SK-N-SH treated with all-trans-retinoic acid at 6 μM for 48 hours (cell line): ENCODE results near the gene AKT1.
A peak's percentile ranks its signal among the peaks of the same experiment; 100 is the strongest.

Experiments
- ATAC-seq: fragments of 200-7000 bp; cut with Tn5 transposase; 3 replicates; pipeline ENCODE4 v1.9.1; 2020; ENCODE audit warnings: mild to moderate bottlenecking, moderate library complexity
- ARNTL ChIP-seq: fragments of 450-650 bp; formaldehyde crosslinking; IDR thresholded peaks from 2 replicates; pipeline ENCODE4 v1.5.0; 2020; ENCODE audit warnings: low read depth, mild to moderate bottlenecking, moderate library complexity, borderline replicate concordance
- BACH2 ChIP-seq: fragments of 250-450 bp; sonication (Bioruptor Pico); IDR thresholded peaks from 2 replicates; pipeline ENCODE4 v1.9.0; 2021; ENCODE audit warnings: mild to moderate bottlenecking, borderline replicate concordance
- CSDC2 ChIP-seq: fragments of 250-450 bp; sonication (Bioruptor Pico); IDR thresholded peaks from 2 replicates; pipeline ENCODE4 v1.5.0; 2020; ENCODE audit warnings: mild to moderate bottlenecking, moderate library complexity
- GLIS3 ChIP-seq: fragments of 250-450 bp; sonication (Bioruptor Pico); IDR thresholded peaks from 2 replicates; pipeline ENCODE4 v1.5.0; 2020; ENCODE audit warnings: mild to moderate bottlenecking, moderate library complexity
- ISL1 ChIP-seq: fragments of 250-450 bp; sonication (Bioruptor Pico); IDR thresholded peaks from 2 replicates; pipeline ENCODE4 v2.1.2; 2022; ENCODE audit warnings: mild to moderate bottlenecking, moderate library complexity
- OSR1 ChIP-seq: fragments of 250-450 bp; sonication (Bioruptor Pico); IDR thresholded peaks from 2 replicates; pipeline ENCODE4 v1.8.0; 2022; ENCODE audit warnings: moderate library complexity, mild to moderate bottlenecking, inconsistent platforms
- PPARA ChIP-seq: fragments of 250-450 bp; sonication (Bioruptor Pico); IDR thresholded peaks from 2 replicates; pipeline ENCODE4 v1.5.0; 2020; ENCODE audit warnings: mild to moderate bottlenecking, borderline replicate concordance
- RARB ChIP-seq: fragments of 250-450 bp; sonication (Bioruptor Pico); IDR thresholded peaks from 2 replicates; pipeline ENCODE4 v1.8.0; 2021; ENCODE audit warnings: mild to moderate bottlenecking, moderate library complexity
- SNAI2 ChIP-seq: fragments of 250-450 bp; sonication (Bioruptor Pico); IDR thresholded peaks from 2 replicates; pipeline ENCODE4 v1.5.0; 2020; ENCODE audit warnings: mild to moderate bottlenecking, moderate library complexity
- TOX ChIP-seq: fragments of 250-450 bp; sonication (Bioruptor Pico); IDR thresholded peaks from 2 replicates; pipeline ENCODE4 v1.8.0; 2021; ENCODE audit warnings: mild to moderate bottlenecking, moderate library complexity, borderline replicate concordance
- ZC3H10 ChIP-seq: fragments of 250-450 bp; sonication (Bioruptor Pico); IDR thresholded peaks from 2 replicates; pipeline ENCODE4 v1.5.1; 2021; ENCODE audit warnings: mild to moderate bottlenecking, moderate library complexity
- ZFP3 ChIP-seq: fragments of 250-450 bp; sonication (Bioruptor Pico); IDR thresholded peaks from 2 replicates; pipeline ENCODE4 v1.5.0; 2020; ENCODE audit warnings: mild to moderate bottlenecking, moderate library complexity
- ZFP30 ChIP-seq: fragments of 450-650 bp; formaldehyde crosslinking; IDR thresholded peaks from 2 replicates; pipeline ENCODE4 v1.5.0; 2022; ENCODE audit warnings: mild to moderate bottlenecking, moderate library complexity
- ZNF565 ChIP-seq: fragments of 450-650 bp; formaldehyde crosslinking; conservative IDR thresholded peaks from 2 replicates; pipeline ENCODE4 v1.5.0; 2020; ENCODE audit warnings: low read depth, mild to moderate bottlenecking, moderate library complexity
- ZNF70 ChIP-seq: fragments of 450-650 bp; formaldehyde crosslinking; IDR thresholded peaks from 2 replicates; pipeline ENCODE4 v1.5.0; 2020; ENCODE audit warnings: mild to moderate bottlenecking, moderate library complexity
- TF ChIP-seq, protein P1 (sequence below): fragments of 250-450 bp; sonication (Bioruptor Pico); IDR thresholded peaks from 2 replicates; pipeline ENCODE4 v1.5.1; 2021; ENCODE audit warnings: mild to moderate bottlenecking, moderate library complexity
- TF ChIP-seq, protein P2 (sequence below): fragments of 250-450 bp; sonication (Bioruptor Pico); IDR thresholded peaks from 2 replicates; pipeline ENCODE4 v1.8.0; 2020; ENCODE audit warnings: mild to moderate bottlenecking, moderate library complexity, borderline replicate concordance
- TF ChIP-seq, protein P3 (sequence below): fragments of 250-450 bp; sonication (Bioruptor Pico); IDR thresholded peaks from 2 replicates; pipeline ENCODE4 v1.5.0; 2020; ENCODE audit warnings: mild to moderate bottlenecking, moderate library complexity
- TF ChIP-seq, protein P4 (sequence below): fragments of 250-450 bp; sonication (Bioruptor Pico); IDR thresholded peaks from 2 replicates; pipeline ENCODE4 v1.8.0; 2021; ENCODE audit warnings: low read depth, mild to moderate bottlenecking, moderate library complexity, borderline replicate concordance

AKT1 gene

DNA sequence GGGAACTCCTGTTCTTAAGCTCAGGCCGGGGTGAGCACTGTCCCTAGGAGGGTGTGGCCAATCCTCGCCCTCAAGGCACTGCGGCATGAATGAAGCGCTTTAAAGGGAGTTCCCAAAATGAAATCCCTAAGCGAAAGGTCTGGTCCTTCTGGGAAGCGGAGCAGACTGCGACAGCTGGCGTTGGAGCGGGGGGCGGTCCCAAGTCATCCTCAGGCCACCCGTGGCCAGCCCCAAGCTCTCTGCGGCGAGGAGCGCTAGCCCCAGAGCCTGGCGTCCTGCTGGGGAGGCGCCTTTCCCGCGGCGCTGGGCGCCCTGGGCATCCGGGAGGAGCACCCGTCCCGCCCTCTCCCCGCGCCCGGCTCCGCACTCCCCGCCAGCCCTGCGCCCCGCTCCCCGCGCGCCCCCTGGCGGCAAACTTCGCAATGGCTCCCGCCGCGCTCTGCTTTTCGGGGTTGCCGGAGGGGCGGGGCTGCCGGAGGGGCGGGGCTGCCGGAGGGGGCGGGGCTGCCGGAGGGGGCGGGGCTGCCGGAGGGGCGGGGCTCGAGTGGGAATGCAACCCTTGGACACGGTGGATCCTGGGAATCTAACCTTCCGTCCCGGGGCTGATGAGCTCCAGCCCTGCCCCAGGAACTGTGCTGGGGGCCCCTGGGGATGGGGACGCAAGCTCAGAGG, 30.8 kb upstream of the AKT1 start:
- TF ChIP-seq OSR1 (CRISPR knock-in tag): no peak
- TF ChIP-seq TOX (CRISPR knock-in tag): no peak
- no peak for TF ChIP-seq GLIS3 (CRISPR knock-in tag)
- TF ChIP-seq ARNTL (CRISPR knock-in tag): no peak
- no peak for TF ChIP-seq ZFP3 (CRISPR knock-in tag)
- TF ChIP-seq PPARA (CRISPR knock-in tag): no peak
- TF ChIP-seq SNAI2 (CRISPR knock-in tag): no peak
- TF ChIP-seq BACH2: no peak
- TF ChIP-seq CSDC2: no peak
- TF ChIP-seq, protein P1, sequence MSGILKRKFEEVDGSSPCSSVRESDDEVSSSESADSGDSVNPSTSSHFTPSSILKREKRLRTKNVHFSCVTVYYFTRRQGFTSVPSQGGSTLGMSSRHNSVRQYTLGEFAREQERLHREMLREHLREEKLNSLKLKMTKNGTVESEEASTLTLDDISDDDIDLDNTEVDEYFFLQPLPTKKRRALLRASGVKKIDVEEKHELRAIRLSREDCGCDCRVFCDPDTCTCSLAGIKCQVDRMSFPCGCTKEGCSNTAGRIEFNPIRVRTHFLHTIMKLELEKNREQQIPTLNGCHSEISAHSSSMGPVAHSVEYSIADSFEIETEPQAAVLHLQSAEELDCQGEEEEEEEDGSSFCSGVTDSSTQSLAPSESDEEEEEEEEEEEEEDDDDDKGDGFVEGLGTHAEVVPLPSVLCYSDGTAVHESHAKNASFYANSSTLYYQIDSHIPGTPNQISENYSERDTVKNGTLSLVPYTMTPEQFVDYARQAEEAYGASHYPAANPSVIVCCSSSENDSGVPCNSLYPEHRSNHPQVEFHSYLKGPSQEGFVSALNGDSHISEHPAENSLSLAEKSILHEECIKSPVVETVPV (CRISPR knock-in tag): no peak
- TF ChIP-seq, all 23 proteins: peak for 0

DNA sequence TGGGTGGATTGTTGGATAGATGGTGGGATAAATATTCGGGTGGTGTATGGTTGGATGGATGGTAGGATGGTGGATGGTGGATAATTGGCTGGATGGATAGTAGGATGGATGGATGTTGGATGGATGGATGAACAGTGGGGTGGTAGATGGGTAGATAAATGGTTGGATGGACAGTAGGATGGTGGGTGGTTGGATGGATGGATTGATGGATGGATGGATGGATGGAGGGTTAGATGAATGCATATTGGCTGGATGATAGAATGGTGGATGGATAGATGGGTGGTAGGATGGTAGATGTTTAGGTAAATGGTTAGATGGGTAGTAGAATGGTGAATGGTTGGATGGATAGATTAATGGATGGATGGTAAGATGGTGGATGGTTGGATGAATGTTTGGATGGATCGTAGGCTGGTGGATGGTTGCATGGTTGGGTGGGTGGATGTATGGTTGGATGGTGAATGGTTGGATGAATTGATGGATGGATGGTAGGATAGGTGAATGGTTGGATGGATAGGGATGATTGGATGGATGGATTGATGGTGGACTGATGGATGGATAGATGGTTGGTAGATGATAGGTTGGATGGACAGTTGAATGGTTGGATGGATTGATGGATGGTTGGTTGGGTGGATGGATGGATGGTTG, 28.9 kb upstream of the AKT1 start:
- TF ChIP-seq, protein P2, sequence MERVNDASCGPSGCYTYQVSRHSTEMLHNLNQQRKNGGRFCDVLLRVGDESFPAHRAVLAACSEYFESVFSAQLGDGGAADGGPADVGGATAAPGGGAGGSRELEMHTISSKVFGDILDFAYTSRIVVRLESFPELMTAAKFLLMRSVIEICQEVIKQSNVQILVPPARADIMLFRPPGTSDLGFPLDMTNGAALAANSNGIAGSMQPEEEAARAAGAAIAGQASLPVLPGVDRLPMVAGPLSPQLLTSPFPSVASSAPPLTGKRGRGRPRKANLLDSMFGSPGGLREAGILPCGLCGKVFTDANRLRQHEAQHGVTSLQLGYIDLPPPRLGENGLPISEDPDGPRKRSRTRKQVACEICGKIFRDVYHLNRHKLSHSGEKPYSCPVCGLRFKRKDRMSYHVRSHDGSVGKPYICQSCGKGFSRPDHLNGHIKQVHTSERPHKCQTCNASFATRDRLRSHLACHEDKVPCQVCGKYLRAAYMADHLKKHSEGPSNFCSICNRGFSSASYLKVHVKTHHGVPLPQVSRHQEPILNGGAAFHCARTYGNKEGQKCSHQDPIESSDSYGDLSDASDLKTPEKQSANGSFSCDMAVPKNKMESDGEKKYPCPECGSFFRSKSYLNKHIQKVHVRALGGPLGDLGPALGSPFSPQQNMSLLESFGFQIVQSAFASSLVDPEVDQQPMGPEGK: no peak
- TF ChIP-seq ZC3H10 (CRISPR knock-in tag) (no peak), ZNF70 (CRISPR knock-in tag) (no peak)
- TF ChIP-seq, all 23 proteins: peak for 0
- ATAC-seq: no peak

More for the DNA sequence above, 30.8 kb upstream of the AKT1 start:
- peak; percentile 86 for ATAC-seq

DNA sequence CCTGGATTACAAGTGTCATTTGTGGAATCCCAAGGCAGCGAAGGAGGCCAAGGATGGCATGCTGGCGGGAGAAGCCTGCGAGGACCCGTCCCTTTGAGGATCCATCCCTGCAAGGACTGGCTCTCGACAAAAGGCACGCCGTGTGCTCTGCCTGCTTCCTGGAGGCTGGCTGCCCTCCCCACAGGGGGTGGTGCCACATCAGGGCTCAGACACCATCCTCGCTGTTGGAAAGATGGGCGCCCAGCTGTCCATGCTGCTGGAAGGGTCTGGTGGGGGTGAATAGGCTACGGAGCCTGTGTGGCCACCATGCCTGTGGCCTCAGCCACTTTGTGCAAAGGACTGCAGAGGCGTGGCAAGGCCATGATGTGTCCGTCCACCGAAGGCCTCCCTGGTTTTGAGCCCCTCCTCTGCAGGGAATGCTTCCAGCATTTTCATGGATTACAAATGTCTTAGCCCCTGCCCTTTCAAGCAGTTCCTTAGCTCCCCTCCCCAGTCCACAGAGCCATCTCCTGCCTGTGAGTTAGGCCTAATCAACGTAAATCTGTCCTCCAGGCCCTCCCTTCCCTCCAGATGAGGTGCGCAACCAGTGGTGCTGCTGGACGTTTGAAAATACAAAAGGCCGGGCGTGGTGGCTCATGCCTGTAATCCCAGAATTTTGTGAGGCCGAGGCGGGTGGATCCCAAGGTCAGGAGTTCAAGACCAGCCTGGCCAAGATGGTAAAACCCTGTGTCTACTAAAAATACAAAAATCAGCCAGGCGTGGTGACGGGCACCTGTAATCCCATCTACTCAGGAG, 27.5 kb upstream of the AKT1 start:
- ATAC-seq: no peak

DNA sequence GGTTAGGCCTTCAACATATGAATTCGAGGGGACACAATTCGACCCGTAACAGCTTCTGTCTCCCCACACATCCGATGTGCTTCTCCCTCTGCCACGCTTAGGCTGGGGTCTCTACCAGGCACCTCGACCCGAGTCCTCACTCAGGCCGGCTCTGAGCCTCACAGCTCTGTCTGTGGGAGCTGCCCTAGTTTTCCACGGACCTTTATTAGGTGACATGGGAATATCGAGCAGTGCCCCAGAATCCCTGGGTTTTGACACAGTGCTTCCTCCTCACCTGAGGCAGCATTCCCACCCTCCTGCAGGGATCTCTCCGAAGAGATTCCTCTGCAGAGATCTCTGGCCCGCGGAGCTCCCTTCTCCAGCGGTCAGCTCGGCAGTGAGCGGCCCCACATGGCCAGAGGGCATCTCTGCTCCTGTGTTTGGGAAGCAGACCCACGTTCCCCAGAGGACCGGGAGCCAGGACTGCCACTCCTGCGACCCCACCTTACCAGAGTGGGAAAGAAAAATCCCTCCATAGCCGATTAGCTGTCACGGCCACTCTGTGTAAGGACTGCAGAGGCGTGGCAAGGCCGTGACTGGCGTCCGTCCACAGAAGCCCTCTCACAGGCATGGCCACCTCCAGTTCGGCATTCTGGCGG, 26.5 kb upstream of the AKT1 start:
- ATAC-seq: no peak
- TF ChIP-seq, protein P3, sequence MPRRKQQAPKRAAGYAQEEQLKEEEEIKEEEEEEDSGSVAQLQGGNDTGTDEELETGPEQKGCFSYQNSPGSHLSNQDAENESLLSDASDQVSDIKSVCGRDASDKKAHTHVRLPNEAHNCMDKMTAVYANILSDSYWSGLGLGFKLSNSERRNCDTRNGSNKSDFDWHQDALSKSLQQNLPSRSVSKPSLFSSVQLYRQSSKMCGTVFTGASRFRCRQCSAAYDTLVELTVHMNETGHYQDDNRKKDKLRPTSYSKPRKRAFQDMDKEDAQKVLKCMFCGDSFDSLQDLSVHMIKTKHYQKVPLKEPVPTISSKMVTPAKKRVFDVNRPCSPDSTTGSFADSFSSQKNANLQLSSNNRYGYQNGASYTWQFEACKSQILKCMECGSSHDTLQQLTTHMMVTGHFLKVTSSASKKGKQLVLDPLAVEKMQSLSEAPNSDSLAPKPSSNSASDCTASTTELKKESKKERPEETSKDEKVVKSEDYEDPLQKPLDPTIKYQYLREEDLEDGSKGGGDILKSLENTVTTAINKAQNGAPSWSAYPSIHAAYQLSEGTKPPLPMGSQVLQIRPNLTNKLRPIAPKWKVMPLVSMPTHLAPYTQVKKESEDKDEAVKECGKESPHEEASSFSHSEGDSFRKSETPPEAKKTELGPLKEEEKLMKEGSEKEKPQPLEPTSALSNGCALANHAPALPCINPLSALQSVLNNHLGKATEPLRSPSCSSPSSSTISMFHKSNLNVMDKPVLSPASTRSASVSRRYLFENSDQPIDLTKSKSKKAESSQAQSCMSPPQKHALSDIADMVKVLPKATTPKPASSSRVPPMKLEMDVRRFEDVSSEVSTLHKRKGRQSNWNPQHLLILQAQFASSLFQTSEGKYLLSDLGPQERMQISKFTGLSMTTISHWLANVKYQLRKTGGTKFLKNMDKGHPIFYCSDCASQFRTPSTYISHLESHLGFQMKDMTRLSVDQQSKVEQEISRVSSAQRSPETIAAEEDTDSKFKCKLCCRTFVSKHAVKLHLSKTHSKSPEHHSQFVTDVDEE (CRISPR knock-in tag): no peak
- no peak for TF ChIP-seq PPARA (CRISPR knock-in tag)
- TF ChIP-seq OSR1 (CRISPR knock-in tag): no peak
- TF ChIP-seq, protein P4, sequence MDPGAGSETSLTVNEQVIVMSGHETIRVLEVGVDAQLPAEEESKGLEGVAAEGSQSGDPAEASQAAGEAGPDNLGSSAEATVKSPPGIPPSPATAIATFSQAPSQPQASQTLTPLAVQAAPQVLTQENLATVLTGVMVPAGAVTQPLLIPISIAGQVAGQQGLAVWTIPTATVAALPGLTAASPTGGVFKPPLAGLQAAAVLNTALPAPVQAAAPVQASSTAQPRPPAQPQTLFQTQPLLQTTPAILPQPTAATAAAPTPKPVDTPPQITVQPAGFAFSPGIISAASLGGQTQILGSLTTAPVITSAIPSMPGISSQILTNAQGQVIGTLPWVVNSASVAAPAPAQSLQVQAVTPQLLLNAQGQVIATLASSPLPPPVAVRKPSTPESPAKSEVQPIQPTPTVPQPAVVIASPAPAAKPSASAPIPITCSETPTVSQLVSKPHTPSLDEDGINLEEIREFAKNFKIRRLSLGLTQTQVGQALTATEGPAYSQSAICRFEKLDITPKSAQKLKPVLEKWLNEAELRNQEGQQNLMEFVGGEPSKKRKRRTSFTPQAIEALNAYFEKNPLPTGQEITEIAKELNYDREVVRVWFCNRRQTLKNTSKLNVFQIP (CRISPR knock-in tag): no peak
- TF ChIP-seq ZNF565 (CRISPR knock-in tag): no peak
- no peak for TF ChIP-seq GLIS3 (CRISPR knock-in tag)
- no peak for TF ChIP-seq ISL1
- TF ChIP-seq ZFP30 (CRISPR knock-in tag): no peak
- no peak for TF ChIP-seq ZC3H10 (CRISPR knock-in tag)
- TF ChIP-seq BACH2: no peak
- TF ChIP-seq RARB: no peak

More for the DNA sequence above, 27.5 kb upstream of the AKT1 start:
- TF ChIP-seq CSDC2: no peak
